ENCODE measurements around the gene C19orf12. TPM values are rescaled to one million over a fixed set of nuclear protein-coding genes. Genes with fewer than 3 reads are reported as not detected.

Gene C19orf12
- total and polyA plus RNA-seq, 2 experiments from 2014 or later = 11.4 to 17.2 TPM

- Mint-ChIP-seq H3K27me3 (ENCODE audit: insufficient read depth, low read depth, poor library complexity) (peaks cover 5% of the 10 kb centered on the region), H3K36me3 (ENCODE audit: low read depth) (no peaks in the 10 kb centered on the region; the same call in 2 of the 3 replicates), H3K27ac (no peak overlapping the region), H3K4me3 (no peak overlapping the region), H3K9me3 (peaks cover 22% of the 10 kb centered on the region), H3K4me1 (peaks cover 7% of the 10 kb centered on the region; the same call in 2 of the 3 replicates)
- Histone ChIP-seq H3K27ac (ENCODE audit: low read depth) (no peak overlapping the region), H3K27me3 (ENCODE audit: insufficient read depth) (no peaks in the 10 kb centered on the region), H2AFZ (no peak overlapping the region), H3K4me1 (ENCODE audit: insufficient read depth) (no peaks in the 10 kb centered on the region), H3K4me3 (no peak overlapping the region), H3F3A (replicated peaks; ENCODE audit: low read depth) (no peaks in the 10 kb centered on the region), H3K4me2 (no peak overlapping the region), H3K9me2 (ENCODE audit: insufficient read depth) (no peaks in the 10 kb centered on the region), H4K20me1 (replicated peaks; ENCODE audit: insufficient read depth) (no peaks in the 10 kb centered on the region), H3K79me2 (replicated peaks; ENCODE audit: insufficient read depth) (no peaks in the 10 kb centered on the region), H3K36me3 (ENCODE audit: insufficient read depth) (no peaks in the 10 kb centered on the region)
- DNase-seq (ENCODE audit: low spot score) = no peak
- ATAC-seq = no peak
- TF ChIP-seq EZH2phosphoT487 (IDR thresholded peaks at IDR 0.05; ENCODE audit: unreplicated experiment) (no peak), EZH2 (IDR thresholded peaks at IDR 0.05; ENCODE audit: low read depth, unreplicated experiment) (no peak), CTCF (conservative IDR thresholded peaks at IDR 0.05; ENCODE audit: low read depth in 2 of 2) (no peak), ETS1 (IDR thresholded peaks at IDR 0.05) (no peak), ZNF114 (CRISPR knock-in tag; IDR thresholded peaks at IDR 0.05) (no peak), CREB1 (CRISPR knock-in tag; IDR thresholded peaks at IDR 0.05; ENCODE audit: low read depth) (no peak), ZNF331 (CRISPR knock-in tag; IDR thresholded peaks at IDR 0.05; ENCODE audit: low read depth) (no peak), POLR2AphosphoS5 (IDR thresholded peaks at IDR 0.05; ENCODE audit: low read depth) (no peak), ZNF462 (CRISPR knock-in tag; IDR thresholded peaks at IDR 0.05) (no peak), REST (IDR thresholded peaks at IDR 0.05; ENCODE audit: unreplicated experiment) (no peak), NANOG (IDR thresholded peaks at IDR 0.05; ENCODE audit: borderline replicate concordance) (no peak), STAT1 (IDR thresholded peaks at IDR 0.05; ENCODE audit: unreplicated experiment) (no peak), JUNB (IDR thresholded peaks at IDR 0.05; ENCODE audit: unreplicated experiment) (no peak)
Measured at GRCh38 chr19:29695765-29696564, 19.1 kb downstream of the C19orf12 start.
